ENCODE results near the gene ZNF33B.

GRCh38 chr10:42593284-42593683, 45.1 kb downstream of the ZNF33B start:
- no peak for TF ChIP-seq POLR2A (IDR thresholded peaks at IDR 0.05)
- no peak for TF ChIP-seq CTCF (IDR thresholded peaks at IDR 0.05)
